PC-9 (cell line): ENCODE data around the gene CYB561. TPM values are rescaled to one million over a fixed set of nuclear protein-coding genes. Genes with fewer than 3 reads are reported as not detected.

ENCODE experiments used
- BruUV-seq: library from RNA; stranded (reverse); fragments of 400-500 nt; replicated peaks from 2 replicates; lab custom pipeline; 2021; lab: Mats Ljungman, UMichigan
- CTCF ChIA-PET: fragments of 300-600 bp; sonication (Branson Sonifier 250); formaldehyde crosslinking; loops from one replicate; lab custom pipeline; 2022; ENCODE audit warnings: antibody characterized with exemption; lab: Charles Lee
- POLR2A ChIA-PET: fragments of 300-600 bp; sonication (Branson Sonifier 250); formaldehyde crosslinking; loops from one replicate; lab custom pipeline; 2022; ENCODE audit warnings: antibody characterized with exemption; ENCODE audit not compliant: unreplicated experiment; lab: Charles Lee
- DNase-seq, 2 experiments: peaks; one replicate each; pipeline versions ENCODE4 v3.0.0 to v3.0.0-alpha.2; 2015 to 2022; ENCODE audit warnings: mixed read lengths in 1 of 2
- H2AFZ ChIP-seq: fragments of 200-600 bp; sonication (generic); 2 replicates; pipeline ENCODE4 v1.8.1; 2017; ENCODE audit warnings: antibody characterized with exemption
- H3F3A ChIP-seq: fragments of 200-600 bp; sonication (generic); 2 replicates; pipeline ENCODE4 v1.8.1; 2017; ENCODE audit warnings: antibody characterized with exemption, mild to moderate bottlenecking, low read depth; ENCODE audit not compliant: insufficient read depth
- H3K27ac ChIP-seq: fragments of 200-600 bp; sonication (generic); 2 replicates; pipeline ENCODE4 v1.6.1; 2016; ENCODE audit warnings: mixed run types
- H3K27me3 ChIP-seq: fragments of 200-600 bp; sonication (generic); 2 replicates; pipeline ENCODE4 v1.6.1; 2016; ENCODE audit warnings: low read depth, mixed run types; ENCODE audit not compliant: insufficient read depth
- H3K36me3 ChIP-seq: fragments of 200-600 bp; sonication (generic); 2 replicates; pipeline ENCODE4 v1.6.1; 2016; ENCODE audit warnings: low read depth, mixed run types
- H3K4me1 ChIP-seq: fragments of 200-600 bp; sonication (generic); replicated peaks from 2 replicates; pipeline ENCODE4 v1.6.1; 2016; ENCODE audit warnings: mixed run types; ENCODE audit not compliant: insufficient read depth
- H3K4me2 ChIP-seq: fragments of 200-600 bp; sonication (generic); 2 replicates; pipeline ENCODE4 v1.6.1; 2017; ENCODE audit warnings: mixed run types
- H3K4me3 ChIP-seq: fragments of 200-600 bp; sonication (generic); 2 replicates; pipeline ENCODE4 v1.6.1; 2016; ENCODE audit warnings: mixed run types
- H3K79me2 ChIP-seq: fragments of 200-600 bp; sonication (generic); 2 replicates; pipeline ENCODE4 v1.6.1; 2017; ENCODE audit warnings: low read depth, mixed run types
- H3K9me2 ChIP-seq: fragments of 200-600 bp; sonication (generic); 2 replicates; pipeline ENCODE4 v1.8.1; 2017; ENCODE audit warnings: mild to moderate bottlenecking; ENCODE audit not compliant: insufficient read depth
- H3K9me3 ChIP-seq: fragments of 200-600 bp; sonication (generic); 2 replicates; pipeline ENCODE4 v1.8.1; 2016; ENCODE audit warnings: low read depth; ENCODE audit not compliant: insufficient read depth
- H4K20me1 ChIP-seq: fragments of 200-600 bp; sonication (generic); 2 replicates; pipeline ENCODE4 v1.8.1; 2017; ENCODE audit not compliant: insufficient read depth
- EZH2 ChIP-seq: fragments of 200-600 bp; sonication (generic); IDR thresholded peaks from 2 replicates; pipeline ENCODE4 v1.8.0; 2017; ENCODE audit warnings: antibody characterized with exemption, low read depth
- intact Hi-C: fragments of 100-400 bp; cut with micrococcal nuclease; formaldehyde crosslinking; loops from one replicate; pipeline ENCODE4 v1.10.0; 2022; ENCODE audit not compliant: unreplicated experiment
- total RNA-seq: library from RNA; stranded (reverse); gene quantifications from 2 replicates; pipeline ENCODE4 v1.2.3, GENCODE V29; 2021
- TF ChIP-seq, protein P1 (sequence below): fragments of 200-600 bp; sonication (generic); conservative IDR thresholded peaks from 2 replicates; pipeline ENCODE4 v1.6.1; 2017; ENCODE audit warnings: mixed run types, antibody characterized with exemption, mild to moderate bottlenecking, moderate library complexity

Gene CYB561
- total RNA-seq, 1 experiment from 2014 or later = 71.6 TPM

DNA sequence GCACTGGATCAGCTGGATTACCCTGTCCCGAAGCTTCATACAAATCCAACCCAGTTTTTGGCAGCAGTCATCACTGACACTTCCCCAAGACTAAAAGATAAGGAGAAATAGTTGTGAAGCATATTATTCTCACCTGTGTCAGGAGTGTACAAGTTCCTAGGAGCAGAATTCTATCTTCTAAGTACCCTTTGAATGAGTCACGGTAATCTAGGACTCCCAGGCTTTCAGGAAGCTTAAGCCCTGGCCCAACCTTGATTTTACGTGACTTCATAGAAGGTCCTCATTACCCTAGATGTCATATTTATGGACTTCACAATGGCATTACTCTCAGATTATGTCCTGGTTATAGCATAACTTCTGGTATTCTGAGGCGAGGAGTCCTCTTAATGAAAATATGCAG is 31.9 kb downstream of the CYB561 start:
- intact Hi-C loops = no loop called here

DNA sequence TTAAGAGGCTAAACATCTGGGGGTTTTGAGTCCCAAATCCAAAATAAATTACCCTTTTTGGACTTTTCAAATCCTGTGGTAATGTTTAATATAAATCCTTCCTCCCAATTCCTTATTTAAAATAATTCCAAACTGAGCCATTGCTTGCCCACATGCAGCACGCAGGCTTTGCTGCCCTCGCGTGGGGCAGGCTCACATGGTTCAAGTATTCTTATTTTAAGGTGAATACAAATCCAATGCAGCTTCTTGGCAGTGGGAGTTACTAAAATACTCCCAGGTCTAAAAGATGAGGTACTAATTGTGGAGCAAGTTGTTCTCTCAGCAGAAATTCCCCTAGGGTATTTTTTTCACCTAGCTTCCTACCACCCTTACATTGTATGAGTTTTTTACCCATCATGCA is 33.0 kb downstream of the CYB561 start:
- H3K9me3 ChIP-seq = no peaks in the 10 kb centered on the region
- no peak for TF ChIP-seq EZH2
- TF ChIP-seq, protein P1, sequence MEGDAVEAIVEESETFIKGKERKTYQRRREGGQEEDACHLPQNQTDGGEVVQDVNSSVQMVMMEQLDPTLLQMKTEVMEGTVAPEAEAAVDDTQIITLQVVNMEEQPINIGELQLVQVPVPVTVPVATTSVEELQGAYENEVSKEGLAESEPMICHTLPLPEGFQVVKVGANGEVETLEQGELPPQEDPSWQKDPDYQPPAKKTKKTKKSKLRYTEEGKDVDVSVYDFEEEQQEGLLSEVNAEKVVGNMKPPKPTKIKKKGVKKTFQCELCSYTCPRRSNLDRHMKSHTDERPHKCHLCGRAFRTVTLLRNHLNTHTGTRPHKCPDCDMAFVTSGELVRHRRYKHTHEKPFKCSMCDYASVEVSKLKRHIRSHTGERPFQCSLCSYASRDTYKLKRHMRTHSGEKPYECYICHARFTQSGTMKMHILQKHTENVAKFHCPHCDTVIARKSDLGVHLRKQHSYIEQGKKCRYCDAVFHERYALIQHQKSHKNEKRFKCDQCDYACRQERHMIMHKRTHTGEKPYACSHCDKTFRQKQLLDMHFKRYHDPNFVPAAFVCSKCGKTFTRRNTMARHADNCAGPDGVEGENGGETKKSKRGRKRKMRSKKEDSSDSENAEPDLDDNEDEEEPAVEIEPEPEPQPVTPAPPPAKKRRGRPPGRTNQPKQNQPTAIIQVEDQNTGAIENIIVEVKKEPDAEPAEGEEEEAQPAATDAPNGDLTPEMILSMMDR = no peak
- intact Hi-C loops = no loop called here
- H3K27me3 ChIP-seq = no peaks in the 10 kb centered on the region
- H2AFZ ChIP-seq = no peak overlapping the region
- no peak overlapping the region for H3K4me3 ChIP-seq
- no TSS peak for BruUV-seq
- H3K4me2 ChIP-seq = no peak overlapping the region
- H3F3A ChIP-seq = no peaks in the 10 kb centered on the region
- H4K20me1 ChIP-seq = peaks cover 13% of the 10 kb centered on the region; the same call in 1 of the 2 replicates
- peaks cover 51% of the 10 kb centered on the region for H3K36me3 ChIP-seq
- CTCF ChIA-PET = no interaction called here
- no peaks in the 10 kb centered on the region for H3K79me2 ChIP-seq
- POLR2A ChIA-PET = no interaction called here
- no peak overlapping the region for H3K27ac ChIP-seq
- no peak for DNase-seq
- H3K9me2 ChIP-seq = no peaks in the 10 kb centered on the region
- no peaks in the 10 kb centered on the region for H3K4me1 ChIP-seq

More for the DNA sequence above, 31.9 kb downstream of the CYB561 start:
- Histone ChIP-seq H3K9me2 (no peaks in the 10 kb centered on the region), H4K20me1 (peaks cover 7% of the 10 kb centered on the region; the same call in 1 of the 2 replicates), H2AFZ (no peak overlapping the region), H3F3A (no peaks in the 10 kb centered on the region), H3K4me1 (no peaks in the 10 kb centered on the region), H3K9me3 (no peaks in the 10 kb centered on the region), H3K4me3 (no peak overlapping the region), H3K27ac (no peak overlapping the region), H3K4me2 (no peak overlapping the region), H3K27me3 (no peaks in the 10 kb centered on the region), H3K79me2 (no peaks in the 10 kb centered on the region), H3K36me3 (peaks cover 53% of the 10 kb centered on the region)
- no peak for DNase-seq
- ChIA-PET CTCF (interaction anchor here (0.6 kb wide), 1 partner anchor 23 kb away, joined by 6 read pairs; no protein-coding TSS in a partner anchor), POLR2A (no interaction called here)
- TF ChIP-seq EZH2 = no peak
- TF ChIP-seq, protein P1 = no peak
- BruUV-seq = no TSS peak

- H3K9me3 ChIP-seq = no peaks in the 10 kb centered on the region
- no peaks in the 10 kb centered on the region for H3F3A ChIP-seq
- H3K27ac ChIP-seq = no peak overlapping the region
- H3K4me3 ChIP-seq = no peak overlapping the region
- no TSS peak for BruUV-seq
- no peaks in the 10 kb centered on the region for H3K4me1 ChIP-seq
- POLR2A ChIA-PET = no interaction called here
- intact Hi-C loops = no loop called here
- H3K27me3 ChIP-seq = no peaks in the 10 kb centered on the region
- CTCF ChIA-PET = no interaction called here
- no peaks in the 10 kb centered on the region for H3K79me2 ChIP-seq
- peaks cover 13% of the 10 kb centered on the region; the same call in 1 of the 2 replicates for H4K20me1 ChIP-seq
- no peak overlapping the region for H2AFZ ChIP-seq
- H3K9me2 ChIP-seq = no peaks in the 10 kb centered on the region
- TF ChIP-seq, protein P1 = no peak
- no peak for TF ChIP-seq EZH2
- peaks cover 51% of the 10 kb centered on the region for H3K36me3 ChIP-seq
- no peak for DNase-seq
- H3K4me2 ChIP-seq = no peak overlapping the region
Observed at GRCh38 chr17:63412234-63412633, 33.9 kb downstream of the CYB561 start.
